DMS 273 (cell line): ENCODE measurements around the gene ZNF653.
"Not testable (repeated sequence)": the region's sequence is repeated elsewhere in the genome, so short reads cannot be mapped to it uniquely, and the experiment has no call there.

Experiments used
- DNase-seq: peaks from one replicate; lab custom pipeline; 2025; ENCODE audit not compliant: unreplicated experiment; lab: John Stamatoyannopoulos, UW

ZNF653 gene

DNA sequence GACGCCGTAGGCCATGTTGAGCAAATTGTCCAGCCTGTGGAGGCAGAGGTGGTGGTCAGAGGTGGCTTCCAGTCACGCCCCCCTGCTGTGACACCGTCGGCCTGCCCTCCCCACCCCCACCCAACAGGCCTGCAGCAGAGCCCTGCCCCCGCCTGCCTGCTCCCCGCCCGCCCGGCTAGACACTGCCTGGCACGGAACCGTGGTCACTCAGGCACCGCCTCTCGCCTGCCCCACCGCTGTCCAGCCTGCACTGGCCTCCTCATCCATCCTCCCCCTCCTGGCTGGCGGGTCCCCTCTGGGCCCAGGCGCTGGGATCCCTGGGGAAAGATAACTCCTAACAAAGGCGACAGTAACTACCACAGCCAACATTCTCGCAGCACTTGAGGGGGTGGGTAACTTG lies 48.5 kb downstream of the ZNF653 start:
- DNase-seq, result no peak

DNA sequence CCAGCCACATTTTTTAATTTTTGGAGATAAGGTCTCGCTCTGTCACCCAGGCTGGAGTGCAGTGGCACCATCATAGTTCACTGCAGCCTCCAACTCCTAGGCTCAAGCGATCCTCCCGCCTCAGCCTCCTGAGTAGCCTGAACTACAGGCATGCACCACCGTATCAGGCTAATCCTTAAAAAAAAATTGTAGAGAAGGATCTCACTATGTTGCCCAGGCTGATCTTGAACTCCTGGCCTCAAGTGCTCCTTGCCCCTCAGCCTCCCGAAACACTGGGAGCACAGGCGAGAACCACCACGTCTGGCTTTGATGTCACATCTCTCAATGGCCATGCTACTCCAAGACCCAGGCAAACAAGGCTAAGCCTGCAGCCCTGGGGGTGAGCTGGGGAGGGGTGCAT lies 49.0 kb downstream of the ZNF653 start:
- DNase-seq, result no peak

DNA sequence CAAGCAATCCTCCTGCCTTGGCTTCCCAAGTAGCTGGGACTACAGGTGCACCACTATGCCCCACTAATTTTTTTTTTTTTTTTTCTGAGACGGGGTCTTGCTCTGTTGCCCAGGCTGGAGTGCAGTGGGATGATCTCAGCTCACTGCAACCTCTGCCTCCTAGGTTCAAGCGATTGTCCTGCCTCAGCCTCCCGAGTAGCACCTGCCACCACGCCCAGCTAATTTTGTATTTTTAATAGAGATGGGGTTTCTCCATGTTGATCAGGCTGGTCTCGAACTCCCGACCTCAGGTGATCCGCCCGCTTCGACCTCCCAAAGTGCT lies 50.4 kb downstream of the ZNF653 start:
- DNase-seq, result not testable (repeated sequence)

DNA sequence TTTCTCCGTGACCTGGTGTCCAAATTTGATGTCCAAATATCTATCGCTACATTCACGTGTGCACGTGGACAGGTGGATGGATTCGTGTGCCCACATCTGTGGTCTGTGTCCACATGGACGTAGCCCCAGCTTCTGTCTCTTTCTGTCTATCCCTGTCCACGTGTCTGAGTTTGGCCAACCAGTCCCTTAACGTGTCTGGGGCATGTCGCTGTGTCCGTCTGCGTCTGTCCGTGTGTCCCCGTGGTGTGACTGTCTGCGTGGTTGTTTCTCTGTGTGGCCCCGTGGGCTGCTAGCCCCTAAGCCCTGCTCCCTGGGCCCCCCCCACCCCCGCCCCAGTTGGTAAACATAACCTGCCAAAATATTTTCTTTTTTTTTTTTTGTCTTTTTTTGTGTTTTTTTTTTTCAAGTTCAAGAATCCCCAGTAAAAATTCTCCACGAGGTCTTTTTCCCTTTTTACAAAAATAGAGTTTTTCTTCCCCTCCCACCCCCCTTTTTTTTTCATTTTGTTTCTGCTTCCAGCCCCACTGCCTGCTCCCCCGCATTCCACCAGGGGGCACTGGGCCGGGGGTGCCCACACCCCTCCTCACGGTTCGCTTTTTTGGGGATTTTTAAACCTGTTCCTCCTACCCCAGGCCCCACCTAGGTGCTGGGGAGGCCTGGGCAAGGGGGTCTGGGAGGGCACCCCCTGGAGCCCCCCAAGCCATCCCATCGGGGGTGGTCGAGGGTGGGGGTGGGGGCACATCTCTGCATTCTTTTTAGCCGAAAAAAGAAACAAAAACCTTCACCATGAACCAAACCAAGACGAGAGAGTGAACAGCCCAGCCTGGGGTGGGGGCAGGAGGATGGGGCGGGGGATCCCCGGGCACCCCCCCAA lies 51.9 kb downstream of the ZNF653 start:
- DNase-seq, result peak; percentile 47

DNA sequence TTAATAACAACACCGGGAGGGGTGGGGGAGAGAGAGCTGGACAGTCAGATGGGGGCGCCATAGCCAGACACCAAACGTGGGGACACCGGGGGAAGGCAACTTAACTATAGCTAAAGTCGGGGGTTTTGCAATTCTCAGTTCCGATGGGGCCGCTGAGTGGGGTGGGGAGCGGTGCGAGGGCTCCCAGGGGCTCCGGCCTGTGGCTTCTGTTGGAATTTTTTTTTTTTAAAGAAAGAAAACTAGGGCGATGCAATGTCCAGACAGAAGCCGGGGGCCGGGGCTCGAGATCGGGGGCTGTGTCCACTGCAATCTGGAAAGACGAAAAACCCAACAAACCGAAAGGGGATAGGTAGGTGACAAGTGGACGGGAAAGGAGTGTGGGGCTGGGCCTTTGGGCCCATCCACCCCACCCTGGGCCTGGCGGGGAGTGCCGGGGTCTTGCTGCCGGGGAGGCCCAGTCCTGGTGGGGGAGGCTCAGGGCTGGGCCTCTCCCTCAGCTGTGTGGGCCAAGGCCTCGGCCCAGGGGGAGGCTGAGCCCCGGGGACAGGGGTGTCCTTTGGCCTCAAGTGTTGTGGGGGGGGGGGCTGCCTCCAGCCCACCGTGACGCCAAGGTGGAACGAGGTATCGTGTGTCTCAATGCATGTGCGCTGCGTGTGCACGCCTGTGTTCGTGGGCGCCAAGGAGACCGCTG lies 52.9 kb downstream of the ZNF653 start:
- no peak for DNase-seq

DNA sequence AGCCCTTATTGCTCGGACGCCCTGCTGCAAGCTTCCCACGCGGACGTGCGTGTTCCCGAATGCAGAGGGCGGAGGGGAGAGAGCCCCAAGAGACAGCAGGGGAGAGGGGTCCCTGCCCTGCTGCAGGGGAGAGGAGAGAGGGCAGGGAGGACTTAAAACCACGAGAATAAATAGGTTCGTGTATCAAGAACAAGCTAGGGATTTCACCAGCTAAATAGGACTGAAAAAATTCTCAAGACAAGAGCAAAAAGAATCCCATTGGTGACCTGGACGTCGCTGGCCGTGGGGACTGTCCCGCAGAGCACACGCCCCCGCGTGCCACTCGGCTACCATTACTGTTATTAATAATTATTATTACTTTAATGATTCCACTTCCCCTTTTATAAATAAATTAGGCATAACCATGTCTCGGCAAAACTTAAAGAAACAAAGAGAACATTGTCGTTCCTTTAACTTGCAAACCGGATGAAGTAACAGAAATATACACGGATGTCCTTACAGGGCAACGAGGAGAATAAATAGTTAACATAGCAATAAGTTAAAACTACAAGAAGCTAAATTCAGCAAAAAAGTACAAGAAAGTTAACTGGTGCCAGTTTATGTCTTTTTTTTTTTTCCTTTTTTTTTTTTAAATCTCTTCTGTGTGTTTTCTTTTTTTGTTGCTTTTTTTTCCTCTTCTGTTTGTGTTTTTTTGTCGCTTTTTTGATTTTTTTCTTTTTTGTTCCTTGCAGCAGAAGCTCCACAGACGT lies 53.6 kb downstream of the ZNF653 start:
- DNase-seq, result no peak

DNA sequence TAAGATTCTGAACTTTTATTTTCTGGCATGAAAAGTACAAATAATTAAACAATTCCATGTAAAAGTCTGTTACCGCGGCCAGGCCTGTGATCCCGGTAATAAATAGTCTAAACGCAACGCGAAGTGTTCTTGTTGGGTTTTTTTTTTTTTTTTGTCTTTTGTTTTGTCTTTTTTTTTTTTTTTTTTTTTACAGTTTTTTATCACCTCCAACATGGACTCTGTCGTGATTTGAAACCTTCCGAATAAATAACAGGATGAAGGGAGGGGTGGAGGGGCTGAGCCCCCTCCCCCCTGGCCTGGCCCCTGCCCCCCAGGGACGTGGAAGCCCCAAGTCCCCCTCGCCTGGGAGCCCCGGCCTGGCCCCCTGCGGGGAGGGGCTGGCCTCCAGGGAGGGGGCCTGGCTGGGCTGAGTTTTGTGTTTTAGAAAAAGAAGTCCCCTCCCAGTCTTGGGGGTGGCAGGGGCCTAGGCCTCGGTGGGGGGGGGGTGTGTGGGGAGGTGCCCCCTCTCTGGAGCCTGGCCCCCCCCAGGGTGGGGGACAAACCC lies 54.2 kb downstream of the ZNF653 start:
- no peak for DNase-seq

DNA sequence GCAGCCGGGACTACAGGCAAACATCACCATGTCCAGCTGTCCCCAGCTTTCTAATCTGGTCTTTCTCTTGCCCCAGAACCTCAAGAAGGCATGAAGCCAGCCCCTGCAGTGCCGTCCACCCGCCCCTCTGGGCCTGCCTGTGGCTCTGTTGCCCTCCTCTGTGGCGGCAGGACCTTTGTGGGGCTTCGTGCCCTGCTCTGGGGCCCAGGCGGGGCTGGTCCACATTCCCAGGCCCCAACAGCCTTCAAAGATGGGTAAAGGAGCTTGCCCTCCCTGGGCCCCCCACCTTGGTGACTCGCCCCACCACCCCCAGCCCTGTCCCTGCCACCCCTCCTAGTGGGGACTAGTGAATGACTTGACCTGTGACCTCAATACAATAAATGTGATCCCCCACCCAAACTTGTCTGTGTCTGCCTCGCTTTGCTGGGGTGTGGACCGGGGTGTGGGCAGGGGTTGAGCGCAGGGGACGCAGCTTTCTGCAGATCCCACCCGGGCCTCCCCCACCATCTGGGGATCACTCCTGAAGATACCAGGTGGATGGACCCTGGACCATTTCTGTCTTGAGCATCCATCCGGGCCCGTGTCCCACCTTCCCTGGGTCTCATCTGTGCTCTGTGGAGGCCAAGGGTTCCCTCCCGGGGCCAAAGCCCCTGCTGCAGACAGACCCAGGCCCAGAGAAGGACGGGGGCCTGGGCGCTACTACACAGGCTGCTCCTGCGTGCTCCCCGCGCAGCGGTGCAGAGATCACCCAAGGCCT lies 54.9 kb downstream of the ZNF653 start:
- DNase-seq, result no peak

DNA sequence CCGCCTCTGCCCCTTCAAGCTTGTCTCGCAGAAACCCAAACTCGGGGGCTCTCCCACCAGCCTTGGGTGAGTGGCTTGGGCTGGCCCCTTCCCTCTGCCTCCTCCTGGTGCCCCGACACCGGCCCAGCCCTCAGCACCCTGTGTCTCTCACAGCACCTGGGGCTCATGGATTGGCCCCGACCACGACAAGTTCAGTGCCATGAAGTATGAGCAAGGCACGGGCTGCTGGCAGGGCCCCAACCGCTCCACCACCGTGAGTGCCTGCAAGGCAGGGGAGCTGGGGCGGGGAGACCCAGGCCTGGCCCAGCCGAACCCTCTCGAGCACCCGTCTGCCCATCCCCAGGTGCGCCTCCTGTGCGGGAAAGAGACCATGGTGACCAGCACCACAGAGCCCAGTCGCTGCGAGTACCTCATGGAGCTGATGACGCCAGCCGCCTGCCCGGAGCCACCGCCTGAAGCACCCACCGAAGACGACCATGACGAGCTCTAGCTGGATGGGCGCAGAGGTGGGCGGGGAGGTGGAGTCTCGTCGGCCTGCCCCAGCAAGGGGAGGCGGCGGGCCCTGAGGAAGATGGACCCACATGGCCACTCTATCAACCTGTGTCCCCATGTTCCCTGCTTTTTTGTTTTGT lies 56.6 kb downstream of the ZNF653 start:
- DNase-seq, result no peak

DNA sequence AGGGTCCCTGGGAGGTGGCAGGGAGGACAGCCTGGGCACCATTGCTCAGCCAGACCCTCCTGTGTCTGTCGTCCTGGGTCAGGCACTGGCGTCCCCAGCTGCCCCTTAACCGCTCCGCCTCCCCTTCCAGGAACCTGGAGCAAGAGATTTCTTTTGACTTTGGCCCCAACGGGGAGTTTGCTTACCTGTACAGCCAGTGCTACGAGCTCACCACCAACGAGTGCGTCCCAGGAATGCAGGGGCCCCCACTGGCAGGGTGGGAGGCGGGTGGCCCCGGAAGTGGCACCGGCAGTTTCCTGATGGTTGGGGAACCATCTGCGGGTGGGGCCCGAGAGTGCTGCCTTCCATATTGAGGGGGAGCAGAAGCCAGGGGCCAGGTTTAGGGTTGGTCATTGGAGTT lies 57.2 kb downstream of the ZNF653 start:
- DNase-seq, result no peak

DNA sequence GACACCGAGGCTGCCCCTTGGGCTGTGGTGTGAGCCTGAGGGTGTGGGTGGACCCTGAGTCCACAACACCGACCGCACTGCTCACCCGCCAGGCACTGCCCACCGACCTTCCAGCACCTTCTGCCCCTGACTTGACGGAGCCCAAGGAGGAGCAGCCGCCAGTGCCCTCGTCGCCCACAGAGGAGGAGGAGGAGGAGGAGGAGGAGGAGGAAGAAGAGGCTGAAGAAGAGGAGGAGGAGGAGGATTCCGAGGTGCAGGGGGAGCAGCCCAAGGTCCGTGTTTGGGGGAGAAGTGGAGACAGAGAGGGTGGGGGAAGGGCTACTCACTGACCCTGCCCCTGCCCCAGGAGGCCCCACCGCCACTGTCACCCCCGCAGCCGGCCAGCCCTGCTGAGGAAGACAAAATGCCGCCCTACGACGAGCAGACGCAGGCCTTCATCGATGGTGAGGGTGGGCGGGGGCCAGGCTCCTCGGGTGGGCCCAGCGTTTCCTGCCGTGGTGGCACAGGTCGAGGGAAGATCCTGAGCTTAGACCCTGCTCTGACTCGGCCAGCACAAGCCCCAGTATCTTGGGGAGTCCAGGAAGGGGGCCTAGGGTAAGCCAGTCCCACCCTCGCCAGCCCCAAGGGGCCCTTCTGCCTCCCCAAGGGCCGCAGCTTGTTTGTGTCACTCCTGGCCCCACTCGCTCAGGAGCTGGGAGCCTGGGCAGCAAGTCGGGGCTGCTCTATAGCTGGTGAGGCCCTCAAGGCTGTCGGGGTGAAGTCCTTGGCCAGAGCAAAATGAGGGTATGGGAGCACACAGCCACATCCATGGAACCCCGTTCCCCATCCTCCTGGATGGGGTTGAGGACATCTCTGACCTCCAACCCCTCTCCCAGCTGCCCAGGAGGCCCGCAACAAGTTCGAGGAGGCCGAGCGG lies 58.0 kb downstream of the ZNF653 start:
- DNase-seq, result no peak

DNA sequence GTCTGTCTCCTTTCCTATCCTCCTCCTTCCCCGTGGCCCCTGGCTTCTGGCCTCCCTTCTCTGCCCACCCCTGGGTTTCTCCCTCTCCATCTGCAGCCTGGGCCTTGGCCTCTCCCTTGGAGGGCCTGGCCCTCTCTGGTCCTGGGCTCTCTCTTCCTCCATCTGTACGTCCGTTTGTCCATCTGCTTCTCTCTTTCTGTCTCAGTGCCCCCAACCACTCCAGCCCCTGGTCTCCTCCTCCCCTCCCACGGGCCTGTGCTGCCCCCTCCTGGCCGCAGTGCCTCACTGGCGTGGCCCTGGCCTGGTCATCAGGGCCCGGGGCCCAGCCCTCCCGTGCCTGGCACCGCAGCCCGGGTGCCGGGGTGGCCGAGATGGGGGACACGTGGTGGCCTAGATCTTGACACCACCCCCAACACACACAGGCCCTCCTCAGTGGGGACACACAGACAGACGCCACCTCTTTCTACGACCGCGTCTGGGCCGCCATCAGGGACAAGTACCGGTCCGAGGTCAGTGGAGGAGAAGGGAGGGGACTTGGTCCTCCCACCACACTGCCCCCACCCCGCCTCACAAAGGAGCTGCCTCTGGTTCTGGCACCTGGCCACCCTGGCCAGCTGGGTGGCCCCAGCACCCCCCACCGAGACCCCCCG lies 58.9 kb downstream of the ZNF653 start:
- peak; percentile 80 for DNase-seq

DNA sequence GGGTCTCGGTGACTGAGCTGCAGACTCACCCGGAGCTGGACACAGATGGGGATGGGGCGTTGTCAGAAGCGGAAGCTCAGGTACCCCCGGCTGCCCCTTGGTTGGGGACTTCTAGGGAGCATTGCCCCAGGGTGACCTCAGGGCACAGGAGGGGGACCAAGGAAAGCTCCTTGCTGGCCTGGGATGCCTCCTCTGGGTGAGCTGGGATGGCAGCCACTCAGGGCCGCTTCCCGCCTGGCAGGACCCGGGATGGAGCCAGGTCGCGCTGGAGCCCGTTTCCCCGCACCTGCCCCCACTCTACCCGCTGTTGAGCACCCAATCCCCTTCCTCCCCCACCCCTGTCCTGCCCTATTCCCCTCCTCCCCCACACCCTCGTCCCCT lies 59.4 kb downstream of the ZNF653 start:
- no peak for DNase-seq

DNA sequence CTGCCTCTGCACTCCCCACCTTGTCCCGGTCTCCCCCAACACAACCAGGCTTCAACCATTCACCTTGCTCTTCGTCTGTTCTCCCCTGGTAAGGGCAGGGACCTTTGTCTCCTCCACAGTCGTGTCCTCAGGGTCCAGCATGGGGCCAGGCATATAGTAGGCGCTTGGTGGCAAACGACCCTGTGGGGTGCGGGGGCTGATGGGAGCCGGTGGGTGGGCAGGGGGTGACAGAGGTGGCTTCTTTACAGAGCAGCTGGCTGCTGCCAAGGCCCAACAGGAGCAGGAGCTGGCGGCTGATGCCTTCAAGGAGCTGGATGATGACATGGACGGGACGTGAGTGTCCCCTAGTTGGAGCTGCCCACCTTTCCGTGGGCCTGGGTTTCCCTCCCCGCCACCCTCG lies 60.5 kb downstream of the ZNF653 start:
- DNase-seq, result no peak

DNA sequence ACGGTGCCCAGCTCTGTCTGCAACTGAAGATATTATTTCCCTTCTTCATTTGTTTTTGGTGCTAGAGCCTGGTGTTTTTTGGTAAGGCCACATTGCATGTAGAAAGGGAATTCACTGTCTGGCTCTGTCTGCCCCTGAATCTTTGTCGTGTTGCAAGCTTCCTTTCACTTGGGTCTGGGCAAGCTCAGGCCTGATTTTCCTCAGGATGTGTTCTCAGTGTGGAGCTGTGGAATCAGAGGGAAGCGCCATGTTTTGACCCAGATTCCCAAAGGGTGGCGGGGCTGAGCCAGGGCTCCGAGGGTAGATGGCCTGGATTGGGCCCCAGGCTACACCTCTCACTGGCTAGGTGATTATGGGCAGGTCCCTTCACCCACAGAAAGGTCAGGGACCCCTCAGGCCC lies 61.6 kb downstream of the ZNF653 start:
- DNase-seq, result no peak

DNA sequence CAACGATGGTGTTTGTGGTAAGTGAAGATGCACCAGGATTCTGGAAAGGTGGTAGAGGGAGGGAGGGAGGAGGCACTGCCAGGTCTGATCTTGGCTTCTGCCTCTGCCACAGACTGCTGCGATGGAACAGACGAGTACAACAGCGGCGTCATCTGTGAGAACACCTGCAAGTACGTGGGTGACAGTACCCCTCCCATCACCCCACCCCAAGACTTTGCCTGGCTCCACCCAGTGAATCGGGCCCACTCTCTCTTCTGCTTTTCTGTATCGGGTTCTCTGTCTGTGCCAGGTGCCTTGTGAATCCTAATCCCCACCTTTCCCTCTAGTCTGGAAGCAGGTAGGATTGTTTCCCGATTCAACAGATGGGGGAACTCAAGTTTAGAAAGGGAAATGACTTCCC lies 67.7 kb downstream of the ZNF653 start:
- DNase-seq, result no peak

DNA sequence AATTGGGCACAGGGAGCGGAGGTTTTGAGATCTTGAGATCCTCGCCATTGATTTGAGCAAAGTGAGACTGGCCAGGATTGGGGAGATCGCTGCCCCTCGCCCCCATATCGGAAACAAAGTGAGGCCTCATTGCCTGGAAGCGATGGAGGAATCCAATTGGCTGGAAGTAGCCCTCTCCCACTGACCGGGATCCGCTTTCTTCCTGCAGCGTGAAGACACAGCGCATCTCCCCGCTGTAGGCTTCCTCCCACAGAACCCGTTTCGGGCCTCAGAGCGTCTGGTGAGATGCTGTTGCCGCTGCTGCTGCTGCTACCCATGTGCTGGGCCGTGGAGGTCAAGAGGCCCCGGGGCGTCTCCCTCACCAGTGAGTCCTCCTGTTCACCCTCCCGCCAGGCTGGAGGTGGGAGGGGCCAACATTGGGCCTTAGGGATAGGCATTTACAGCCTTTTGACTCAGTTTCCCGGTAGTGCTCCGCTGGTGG lies 69.8 kb downstream of the ZNF653 start:
- DNase-seq, result peak; percentile 73

DNA sequence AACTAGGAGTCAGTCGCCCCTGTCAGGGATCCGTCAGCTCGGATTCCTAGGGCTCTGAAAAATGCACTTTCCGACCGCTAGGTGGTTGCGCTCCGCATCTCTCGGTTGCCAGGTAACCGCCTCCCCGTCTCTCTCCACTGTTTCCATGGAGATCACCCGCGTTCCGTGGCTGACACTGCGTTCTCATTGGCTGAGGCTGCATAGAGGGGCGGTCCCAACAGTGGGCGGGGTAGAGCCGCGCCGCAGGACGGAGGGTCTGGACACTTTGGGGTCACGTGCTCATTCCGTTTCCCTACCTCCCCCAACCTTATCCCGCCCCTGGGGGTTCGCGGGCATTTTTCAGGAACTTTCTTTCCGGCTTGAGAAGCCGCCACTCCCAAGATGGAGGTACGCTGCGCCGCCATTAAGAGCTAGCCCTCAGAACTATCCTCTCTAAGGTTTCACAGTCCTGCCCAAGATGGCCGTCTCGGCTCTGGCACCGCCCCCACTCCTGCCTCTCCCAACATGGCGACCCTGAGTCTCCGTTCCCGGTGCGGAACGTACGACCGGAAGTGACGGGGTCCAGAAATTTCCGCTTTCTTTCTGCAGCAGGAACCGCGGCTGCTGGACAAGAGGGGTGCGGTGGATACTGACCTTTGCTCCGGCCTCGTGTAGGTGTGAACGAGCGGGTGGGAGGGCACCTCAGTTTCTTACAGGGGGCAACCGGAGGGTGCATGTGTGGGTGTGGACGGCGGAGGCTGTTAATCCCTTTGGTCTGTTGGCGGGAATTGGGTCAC lies 70.4 kb downstream of the ZNF653 start, which contains the start of the genes ODAD3 and PRKCSH:
Gene ODAD3, minus strand, starts transcription at position 65 of the 776 bp plus-strand sequence. CDS start 105 bp downstream, outside the sequence.
Gene PRKCSH, plus strand, starts transcription at position 579 of the 776 bp plus-strand sequence. CDS start 483 bp downstream, outside the sequence.
- peak; percentile 100 for DNase-seq
